ENCODE results near the gene VMP1.
"Not testable (repeated sequence)": the region's sequence is repeated elsewhere in the genome, so short reads cannot be mapped to it uniquely, and the experiment has no call there.

The VMP1 gene

DNA sequence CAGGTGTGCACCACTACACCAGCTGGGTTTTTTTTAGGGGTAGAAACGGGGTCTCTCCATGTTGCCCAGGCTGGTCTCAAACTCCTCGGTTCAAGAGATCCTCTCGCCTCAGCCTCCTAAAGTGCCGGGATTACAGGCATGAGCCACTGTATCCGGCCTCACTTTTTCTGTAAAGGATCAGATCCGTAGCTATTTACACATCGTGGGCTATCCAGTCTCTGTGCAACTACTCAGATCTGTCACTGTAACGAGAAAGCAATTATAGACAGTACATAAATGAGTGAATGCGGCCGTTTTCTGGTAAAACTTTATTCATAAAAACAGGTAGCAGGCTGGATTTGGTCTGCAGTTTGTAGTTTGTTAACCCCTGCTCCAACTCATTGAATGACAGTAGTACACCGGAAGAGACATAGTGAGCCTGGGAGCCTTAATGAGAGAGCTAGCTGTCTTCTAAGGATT lies 44.5 kb downstream of the VMP1 start:
- H3K4me3 ChIP-seq (ENCODE audit: low read depth, low read length) = no peak overlapping the region
- no peak for TF ChIP-seq CTCF (conservative IDR thresholded peaks at IDR 0.05; ENCODE audit: low read depth, low read length)
- DNase-seq (ENCODE audit: low read depth) = no peak

DNA sequence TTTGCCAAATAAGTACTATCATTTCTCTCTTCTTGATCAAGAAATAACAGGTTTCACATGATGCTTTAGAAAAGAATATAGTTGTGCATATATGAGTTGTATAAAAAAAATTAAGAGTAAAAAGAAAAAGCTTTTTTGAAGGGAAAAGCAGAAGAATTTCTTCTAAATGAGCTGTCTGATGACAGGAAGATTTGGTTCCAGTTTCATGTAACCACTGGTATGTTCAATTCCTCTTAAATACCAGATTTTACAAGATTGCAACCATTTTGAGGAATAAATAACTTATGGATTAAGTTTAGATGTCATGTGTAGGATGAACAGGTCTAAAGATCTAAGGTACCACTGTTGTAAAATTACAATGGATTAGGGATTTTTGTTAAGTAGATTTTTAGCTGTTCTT lies 45.0 kb downstream of the VMP1 start:
- H3K4me3 ChIP-seq (ENCODE audit: low read depth, low read length) = no peak overlapping the region
- DNase-seq (ENCODE audit: low read depth) = no peak
- no peak for TF ChIP-seq CTCF (conservative IDR thresholded peaks at IDR 0.05; ENCODE audit: low read depth, low read length)

DNA sequence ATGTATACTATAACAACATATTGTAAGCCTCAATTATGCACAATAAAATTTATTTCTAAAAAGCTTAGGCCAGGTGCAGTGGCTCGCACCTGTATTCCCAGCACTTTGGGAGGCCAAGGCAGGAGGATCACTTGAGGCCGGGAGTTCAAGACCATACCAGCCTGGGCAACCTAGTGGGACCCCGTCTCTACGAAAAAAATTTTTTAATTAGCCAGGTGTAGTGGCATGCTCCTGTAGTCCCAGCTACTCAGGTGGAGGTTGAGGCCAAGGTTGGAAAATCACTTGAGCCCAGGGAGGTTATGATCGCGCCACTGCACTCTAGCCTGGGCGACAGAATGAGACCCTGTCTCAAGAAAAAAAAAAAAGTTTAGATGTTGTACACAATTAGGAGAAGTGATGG lies 45.5 kb downstream of the VMP1 start:
- TF ChIP-seq CTCF (conservative IDR thresholded peaks at IDR 0.05; ENCODE audit: low read depth, low read length) = no peak
- DNase-seq (ENCODE audit: low read depth) = no peak

GRCh38 chr17:59753522-59754467 lies 46.3 kb downstream of the VMP1 start:
- TF ChIP-seq CTCF (conservative IDR thresholded peaks at IDR 0.05; ENCODE audit: low read depth, low read length) = peak; percentile 72
- DNase-seq (ENCODE audit: low read depth) = peak; percentile 96
- H3K4me3 ChIP-seq (ENCODE audit: low read depth, low read length) = no peak overlapping the region

More for the DNA sequence above, 45.5 kb downstream of the VMP1 start:
- H3K4me3 ChIP-seq (ENCODE audit: low read depth, low read length) = no peak overlapping the region

DNA sequence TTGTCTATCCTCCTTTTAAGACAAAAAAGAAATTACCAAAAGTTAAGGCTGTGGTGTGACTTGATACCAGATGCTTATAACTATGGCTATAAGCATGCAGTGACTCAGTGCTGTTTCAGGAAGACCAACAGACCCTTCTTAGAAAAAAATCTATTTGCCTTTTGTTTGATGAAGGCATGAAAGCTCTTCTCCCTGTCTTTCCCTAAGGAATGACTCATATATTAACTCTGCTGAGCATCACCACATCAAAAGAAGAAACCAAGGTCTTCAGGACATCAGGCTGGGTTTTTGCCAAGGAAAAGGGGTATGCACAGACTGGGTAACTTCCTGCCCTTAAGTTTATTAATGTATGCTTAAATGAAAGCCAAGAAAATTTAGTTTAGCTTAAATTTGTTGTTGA lies 47.1 kb downstream of the VMP1 start:
- no peak overlapping the region for H3K4me3 ChIP-seq (ENCODE audit: low read depth, low read length)
- peak; percentile 96 for DNase-seq (ENCODE audit: low read depth)
- TF ChIP-seq CTCF (conservative IDR thresholded peaks at IDR 0.05; ENCODE audit: low read depth, low read length) = no peak

GRCh38 chr17:59755069-59755468 lies 47.6 kb downstream of the VMP1 start:
- not testable (repeated sequence) for H3K4me3 ChIP-seq (ENCODE audit: low read depth, low read length)

GRCh38 chr17:59756236-59756818 lies 48.9 kb downstream of the VMP1 start:
- no peak for TF ChIP-seq CTCF (conservative IDR thresholded peaks at IDR 0.05; ENCODE audit: low read depth, low read length)
- no peak overlapping the region for H3K4me3 ChIP-seq (ENCODE audit: low read depth, low read length)

More at GRCh38 chr17:59755069-59755468, 47.6 kb downstream of the VMP1 start:
- DNase-seq (ENCODE audit: low read depth) = not testable (repeated sequence)

More at GRCh38 chr17:59756236-59756818, 48.9 kb downstream of the VMP1 start:
- peak; percentile 76 for DNase-seq (ENCODE audit: low read depth)
